H4 (cell line): Measurements from ENCODE around the gene ZIC5. TPM values are rescaled to one million over a fixed set of nuclear protein-coding genes. Genes with fewer than 3 reads are reported as not detected.

Experiments
- DNase-seq: peaks from one replicate; pipeline ENCODE4 v3.0.0-alpha.2; 2015; ENCODE audit warnings: low spot score
- total RNA-seq: library from RNA; depleted of rRNA; stranded (reverse); fragments of >200 nt; shearing (Covaris generic); gene quantifications from 2 replicates; pipeline ENCODE4 v1.2.3, GENCODE V29; 2014

Gene ZIC5
- total RNA-seq, 1 experiment from 2014 or later = 0.58 TPM

GRCh38 chr13:99987154-99988019 is 15.8 kb upstream of the ZIC5 start:
- no peak for DNase-seq

GRCh38 chr13:99986741-99987140 is 15.2 kb upstream of the ZIC5 start:
- no peak for DNase-seq

- DNase-seq = no peak
Measured at GRCh38 chr13:99985886-99986527, 14.4 kb upstream of the ZIC5 start.

- DNase-seq = no peak
Measured at GRCh38 chr13:99985241-99985874, 13.8 kb upstream of the ZIC5 start.

GRCh38 chr13:99984461-99985240 is 13.1 kb upstream of the ZIC5 start:
- DNase-seq = peak; percentile 16

GRCh38 chr13:99983499-99984401 is 12.2 kb upstream of the ZIC5 start:
- DNase-seq = no peak

GRCh38 chr13:99982731-99983498 is 11.3 kb upstream of the ZIC5 start:
- DNase-seq = no peak

GRCh38 chr13:99982036-99982730 is 10.6 kb upstream of the ZIC5 start:
- no peak for DNase-seq

- DNase-seq = no peak
Measured at GRCh38 chr13:99981735-99982035, 10.1 kb upstream of the ZIC5 start, which contains the start of gene ZIC2. Gene ZIC2 (plus strand): TSS chr13:99981784. CDS start chr13:99982065, 281 bp downstream.

GRCh38 chr13:99980824-99981734 is 9.5 kb upstream of the ZIC5 start:
- peak; percentile 71 for DNase-seq

GRCh38 chr13:99980201-99980823 is 8.7 kb upstream of the ZIC5 start:
- peak; percentile 43 for DNase-seq

- DNase-seq = no peak
Measured at GRCh38 chr13:99979453-99980200, 8.1 kb upstream of the ZIC5 start.

GRCh38 chr13:99978799-99979452 is 7.4 kb upstream of the ZIC5 start:
- DNase-seq = no peak

- DNase-seq = no peak
Measured at GRCh38 chr13:99977912-99978798, 6.6 kb upstream of the ZIC5 start.

GRCh38 chr13:99977334-99977911 is 5.9 kb upstream of the ZIC5 start:
- no peak for DNase-seq
